Superior temporal gyrus (tissue), 1 donor: Measurements from ENCODE around the gene MCAT.
A peak's percentile ranks its signal among the peaks of the same experiment; 100 is the strongest.

Experiments
- DNase-seq: peaks from one replicate; pipeline ENCODE4 v3.0.0-alpha.2; 2016; ENCODE audit errors: extremely low spot score

The MCAT gene

GRCh38 chr22:43090130-43090789, 52.9 kb downstream of the MCAT start:
- peak; percentile 78 for DNase-seq

DNA sequence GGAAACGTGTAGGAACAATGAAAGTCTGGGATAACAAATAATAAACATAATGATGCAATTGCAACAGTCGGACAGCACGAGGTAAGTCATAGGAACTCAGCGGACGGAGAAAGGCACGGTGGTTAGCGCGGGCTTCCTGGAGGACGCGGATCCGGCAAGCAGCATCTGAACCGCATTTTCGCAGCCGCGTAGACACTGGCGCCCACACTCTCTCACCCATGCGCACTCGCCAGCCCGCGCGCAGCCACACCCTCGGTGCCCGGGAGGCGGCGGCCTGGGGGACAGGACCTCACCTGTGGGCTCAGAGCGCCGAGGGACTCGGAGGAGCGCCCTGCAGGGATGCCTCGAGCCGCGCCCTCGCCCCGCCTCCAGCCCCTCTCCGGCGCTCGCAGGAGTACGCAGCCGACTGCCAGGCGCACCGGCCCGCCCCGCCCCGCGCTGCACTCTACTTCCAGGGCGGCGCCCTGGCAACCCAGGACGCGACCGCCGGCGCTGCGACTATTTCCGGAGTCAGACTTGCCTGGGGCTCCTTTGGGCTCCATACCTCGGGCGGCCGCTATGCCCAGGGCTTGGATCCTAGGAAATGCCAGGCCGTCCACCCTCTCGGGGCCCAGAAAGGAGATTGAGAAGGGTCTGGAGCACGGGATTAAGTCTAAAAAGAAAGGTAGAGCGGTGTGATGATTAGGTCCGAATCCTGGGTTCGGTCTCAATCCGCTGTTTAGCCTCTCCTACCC, 54.0 kb downstream of the MCAT start, which contains the start of gene TTLL1:
TTLL1 (minus strand) TSS at position 408 of the 734 bp plus-strand sequence. CDS start 13,805 bp downstream, outside the sequence.
- peak; percentile 83 for DNase-seq

DNA sequence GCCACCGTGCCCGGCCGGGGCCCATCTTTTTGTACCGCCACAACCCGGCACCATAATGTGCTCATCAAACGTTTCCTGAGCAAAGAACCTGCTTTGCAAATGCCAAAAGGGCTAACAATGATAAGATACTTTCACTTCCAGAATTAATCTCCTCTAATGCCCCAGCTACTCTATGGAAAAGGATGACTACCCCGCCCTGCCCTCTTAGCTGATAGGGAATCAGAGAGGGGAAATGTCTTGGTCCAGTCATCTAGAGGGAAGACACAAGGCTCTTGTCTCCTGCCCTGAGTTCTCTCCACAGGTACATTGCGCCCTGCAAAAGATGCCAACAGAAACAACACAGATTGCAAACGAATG, 54.6 kb downstream of the MCAT start:
- DNase-seq, result no peak

DNA sequence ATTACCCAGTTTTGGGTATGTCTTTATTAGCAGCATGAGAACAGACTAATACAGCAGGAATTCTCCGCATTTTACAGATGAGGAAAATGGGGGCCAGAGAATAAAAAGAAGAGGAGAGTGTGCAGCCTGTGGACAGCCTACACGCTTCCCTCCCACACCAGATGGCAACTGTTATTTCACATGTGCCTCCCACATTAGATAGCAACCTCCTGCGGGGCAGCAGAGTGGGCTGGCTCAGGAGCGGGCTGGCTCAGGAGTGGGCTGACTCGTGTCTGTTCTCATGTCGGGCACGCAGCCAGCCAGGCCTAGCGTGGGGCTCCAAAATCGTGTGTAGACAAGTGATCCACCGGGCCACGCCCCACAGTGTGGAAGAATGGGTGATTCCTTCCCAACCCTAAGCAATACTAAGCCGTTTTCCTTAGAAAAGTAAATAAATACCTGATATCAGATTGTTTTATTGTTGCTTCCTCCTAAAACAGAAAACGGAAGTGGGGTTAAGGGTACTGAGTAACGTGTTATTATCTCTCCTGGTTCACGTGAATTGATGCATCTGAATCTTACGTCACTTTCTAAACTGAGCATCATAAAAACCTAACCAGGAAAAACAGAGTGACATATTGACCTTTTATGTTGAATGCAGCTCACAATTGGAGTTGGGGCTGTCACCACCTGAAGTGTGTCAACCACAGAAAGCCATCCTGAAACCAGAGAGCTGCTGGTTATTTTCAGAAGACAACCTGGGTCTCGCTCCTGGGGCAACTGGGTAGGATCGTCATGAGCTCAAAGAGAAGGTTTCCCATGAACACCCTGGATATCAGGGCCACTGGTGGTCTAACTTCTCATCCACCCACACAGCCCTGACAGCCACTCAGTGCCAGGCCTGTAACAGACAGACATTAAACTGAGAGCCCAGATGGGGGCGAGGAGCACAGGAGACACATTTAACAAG, 57.3 kb downstream of the MCAT start:
- DNase-seq, result no peak
